Activated T-cell treated with anti-CD3 and anti-CD28 coated beads, Interleukin-2, amount 50 U/mL, for 48 hours (primary cell): Measurements from ENCODE around the gene SPARC.
A peak's percentile ranks its signal among the peaks of the same experiment; 100 is the strongest.

Experiments
- DNase-seq, 2 experiments: peaks; one replicate each; pipeline ENCODE4 v3.0.0-alpha.2; 2020

Gene SPARC

DNA sequence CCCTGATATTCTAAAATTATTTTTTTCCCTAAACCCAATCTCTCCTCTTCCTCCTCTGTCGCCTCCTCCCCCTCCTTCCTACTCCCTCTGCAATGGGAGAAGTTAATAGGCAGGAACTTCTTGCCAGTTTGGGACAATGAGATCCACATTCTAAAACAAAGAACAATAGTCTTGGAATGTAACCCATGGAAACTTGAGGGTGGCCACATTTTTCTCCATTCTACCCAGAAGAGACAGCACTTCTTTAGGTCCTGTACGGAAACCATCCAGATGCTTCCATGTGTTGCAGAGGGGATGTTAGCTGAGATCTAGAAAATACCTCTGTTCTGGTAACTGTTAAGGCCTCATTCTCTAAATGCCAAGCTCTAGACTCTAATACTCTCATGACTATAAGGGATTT lies 10.0 kb downstream of the SPARC start:
- no peak for DNase-seq

DNA sequence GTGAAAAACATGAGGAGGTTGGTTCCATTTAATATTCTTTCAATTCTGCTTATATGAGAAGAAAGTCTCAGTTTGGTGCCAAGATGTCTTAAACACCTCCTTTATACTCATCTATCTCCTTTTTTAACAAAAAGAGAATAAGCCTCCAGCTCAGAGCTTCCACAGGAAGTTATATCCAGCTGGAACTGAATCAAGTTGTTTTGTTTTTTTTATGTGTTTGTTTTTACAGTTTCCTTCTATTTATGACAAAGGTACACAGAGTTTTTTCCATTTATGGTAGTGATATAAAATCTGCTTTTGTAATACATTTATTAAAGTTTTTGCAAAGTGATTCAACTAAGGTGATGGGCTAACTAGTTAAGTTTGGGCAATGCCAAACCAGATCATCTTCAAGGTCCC lies 10.4 kb downstream of the SPARC start:
- no peak for DNase-seq

DNA sequence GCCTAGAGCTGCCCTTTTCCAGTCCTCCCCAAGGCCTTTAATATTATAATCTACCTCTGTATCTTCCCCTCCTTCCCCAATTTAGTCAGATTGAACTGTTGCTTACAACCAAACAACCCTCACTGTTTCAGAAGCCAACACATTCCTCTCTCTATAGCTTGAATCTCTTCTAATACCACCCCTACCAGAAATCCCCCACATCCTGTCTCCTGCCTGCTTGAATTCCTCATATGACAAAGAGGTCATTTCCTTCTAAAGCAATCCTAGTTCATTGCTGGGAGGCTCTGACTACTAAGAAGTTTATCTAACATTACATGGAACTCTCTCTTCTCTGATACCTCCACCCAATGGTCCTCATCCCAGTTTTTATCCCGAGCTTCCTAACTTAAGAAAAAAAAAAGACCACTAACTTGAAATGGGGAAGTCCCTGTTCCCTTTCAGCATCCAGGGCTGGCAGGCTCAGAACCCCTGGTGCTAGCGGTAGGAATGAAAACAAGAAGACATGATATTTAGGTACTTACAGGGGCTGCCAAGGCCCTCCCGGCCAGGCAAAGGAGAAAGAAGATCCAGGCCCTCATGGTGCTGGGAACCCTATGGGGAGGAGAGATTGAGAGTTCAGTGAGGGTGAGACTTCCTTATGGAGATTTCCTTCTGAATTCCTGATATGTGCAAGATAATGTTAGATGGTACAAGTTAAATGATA lies 11.0 kb downstream of the SPARC start:
- DNase-seq = no peak

DNA sequence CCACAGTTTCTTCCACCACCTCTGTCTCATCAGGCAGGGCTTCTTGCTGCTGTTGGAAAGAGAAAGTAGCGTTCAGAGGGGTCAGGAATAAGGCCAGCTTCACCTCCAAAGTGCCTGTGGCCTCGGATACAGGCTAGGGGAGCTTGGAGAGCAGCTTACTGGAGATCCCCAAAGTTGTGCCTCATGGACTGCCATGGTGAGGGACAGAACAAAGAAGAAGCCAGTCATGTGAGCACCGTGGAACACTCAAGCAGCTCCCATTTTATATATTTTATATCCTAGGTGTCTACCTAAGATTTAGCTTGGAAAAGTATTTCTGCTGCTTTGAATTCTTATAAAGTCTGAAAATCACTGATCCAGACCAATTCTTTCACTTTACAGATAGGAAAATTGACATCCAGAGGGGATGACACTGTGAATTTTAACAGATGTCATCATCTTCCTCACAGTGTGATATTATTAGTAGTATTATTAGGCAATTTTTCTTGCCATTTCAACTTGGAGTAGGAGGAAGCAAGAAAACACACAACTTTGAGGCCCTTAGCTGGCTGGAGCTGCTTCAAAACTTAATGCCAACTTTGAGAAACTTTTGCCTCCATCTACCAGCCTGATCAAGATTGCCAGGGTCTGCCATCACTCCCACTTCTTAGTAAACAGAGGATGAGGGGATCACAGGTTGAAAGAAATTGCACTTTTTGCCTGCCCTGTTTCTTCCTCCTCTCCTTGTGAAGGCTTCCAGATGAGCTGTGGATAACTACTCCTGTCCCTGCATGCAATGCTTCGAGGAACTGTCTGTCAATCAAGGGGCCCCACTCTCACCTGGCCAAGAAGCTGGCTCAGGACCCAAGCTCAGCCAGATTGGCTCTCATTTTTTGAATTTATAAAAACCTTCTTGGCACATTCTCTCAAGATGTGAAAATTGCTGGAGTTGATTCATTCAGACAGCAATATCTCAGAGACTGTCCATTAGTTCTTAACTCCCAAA lies 11.8 kb downstream of the SPARC start:
- no peak for DNase-seq

DNA sequence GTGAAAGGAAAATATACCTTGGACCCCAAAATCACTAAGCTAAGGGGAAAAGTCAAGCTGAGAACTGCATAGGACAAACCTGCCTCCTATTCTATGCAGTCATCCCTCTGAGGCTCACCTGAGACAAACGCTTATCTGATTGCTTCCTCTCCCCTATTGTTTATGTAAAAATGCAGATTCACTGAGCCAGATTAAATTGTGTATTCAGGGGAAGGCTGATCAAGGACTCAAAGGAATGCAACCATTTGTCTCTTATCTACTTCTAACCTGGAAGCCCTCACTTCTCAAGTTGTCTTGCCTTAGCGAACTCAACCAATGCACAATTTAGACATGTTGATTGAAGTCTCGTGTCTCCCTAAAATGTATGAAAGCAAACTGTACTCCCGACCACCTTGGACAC lies 13.3 kb downstream of the SPARC start:
- no peak for DNase-seq

DNA sequence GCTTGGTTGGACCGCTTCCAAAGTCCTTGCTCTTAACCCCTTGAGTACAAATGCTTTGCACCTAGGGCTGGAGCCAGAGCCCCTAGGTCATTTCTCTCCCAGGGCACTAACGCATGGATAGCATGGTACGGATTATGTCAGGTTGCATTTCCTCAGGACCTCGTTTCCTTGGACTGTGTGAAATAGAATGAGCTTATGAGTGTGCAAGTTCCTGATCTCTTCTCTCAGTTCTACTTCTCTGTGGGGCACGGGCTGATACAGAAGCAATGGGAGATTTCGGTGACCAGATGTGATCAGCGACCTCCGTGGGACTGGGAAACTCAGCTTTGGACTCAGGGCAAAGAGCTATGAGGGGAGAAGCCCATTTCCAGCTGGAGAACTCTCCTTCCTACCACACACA lies 14.2 kb downstream of the SPARC start:
- DNase-seq = no peak

GRCh38 chr5:151671950-151672349 lies 14.8 kb downstream of the SPARC start:
- no peak for DNase-seq

DNA sequence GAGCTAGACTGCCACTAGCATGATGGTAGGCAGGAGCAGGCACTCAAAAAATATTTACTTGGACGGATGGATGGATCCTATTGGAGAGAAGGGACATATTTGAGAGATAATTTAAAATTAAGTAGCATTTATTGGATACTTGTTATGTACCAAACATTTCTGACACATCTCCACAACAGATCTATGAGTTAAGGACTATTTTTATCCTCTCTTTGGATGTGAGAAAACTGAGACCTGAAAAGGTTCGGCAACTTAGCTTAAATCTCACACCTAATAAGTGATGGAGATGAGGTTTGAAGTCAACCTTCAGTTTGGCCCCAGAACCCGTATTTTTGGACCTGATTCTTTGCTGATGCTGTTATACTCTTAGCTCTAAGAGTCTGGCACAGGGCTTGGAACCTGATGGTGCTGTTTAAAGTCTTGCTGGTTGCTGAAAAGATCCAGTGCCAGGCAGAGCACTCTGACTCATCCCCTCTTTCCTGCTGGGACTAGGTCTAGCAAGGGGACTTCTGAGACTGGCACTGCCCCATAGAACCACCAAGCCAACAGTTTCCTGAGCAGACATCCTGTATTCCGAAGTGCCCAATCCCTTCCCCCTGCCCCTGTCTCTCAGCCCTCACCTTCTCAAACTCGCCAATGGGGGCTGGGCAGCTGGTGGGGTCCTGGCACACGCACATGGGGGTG lies 15.6 kb downstream of the SPARC start:
- DNase-seq = no peak

- DNase-seq = no peak
Observed at GRCh38 chr5:151670083-151670686, 16.5 kb downstream of the SPARC start.

- no peak for DNase-seq
Observed at GRCh38 chr5:151667083-151667482, 19.6 kb downstream of the SPARC start.

- no peak for DNase-seq
Observed at GRCh38 chr5:151665613-151666012, 21.1 kb downstream of the SPARC start.

DNA sequence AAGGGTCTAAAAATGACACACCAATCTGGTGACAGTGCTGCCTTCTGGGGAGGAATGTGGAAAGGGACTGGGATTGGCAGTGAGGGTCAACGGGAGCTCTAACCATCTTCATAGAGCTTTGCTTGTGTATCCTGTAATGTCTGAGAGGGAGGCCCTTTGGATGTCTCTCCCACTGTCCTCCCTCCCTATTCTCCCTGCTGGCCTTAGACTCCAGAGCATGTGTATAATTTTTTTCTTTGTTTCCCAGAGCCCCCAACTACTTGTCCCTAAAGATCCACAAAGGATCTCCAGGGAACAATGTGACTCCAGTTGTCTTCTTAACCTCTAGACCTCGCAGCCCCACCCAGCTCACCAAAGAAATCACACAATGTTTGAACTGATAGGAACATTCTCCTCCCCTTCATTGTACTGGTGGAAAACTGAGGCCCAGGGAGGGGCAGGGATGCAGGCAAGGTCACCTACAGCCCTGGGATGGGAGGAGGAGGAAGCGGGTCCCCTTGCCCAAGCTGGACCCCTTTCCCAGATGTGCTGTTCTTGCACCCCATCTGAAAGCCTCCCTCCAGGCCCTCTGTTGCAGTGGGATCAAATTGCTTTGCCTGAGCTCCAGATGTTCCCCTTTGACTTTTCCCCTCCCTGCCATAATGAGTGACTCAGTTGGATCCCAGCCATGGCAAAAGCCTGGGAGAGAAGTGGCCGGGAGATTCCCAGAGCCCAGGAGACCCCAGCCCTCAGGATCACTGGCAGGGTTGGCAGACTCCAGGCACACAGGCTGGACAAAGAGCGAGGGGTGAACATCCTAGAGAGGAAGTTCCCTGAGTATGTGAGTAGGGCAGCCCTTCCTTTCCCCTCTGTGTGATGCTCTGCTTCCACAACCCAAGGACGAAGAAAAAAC lies 21.8 kb downstream of the SPARC start:
- no peak for DNase-seq

DNA sequence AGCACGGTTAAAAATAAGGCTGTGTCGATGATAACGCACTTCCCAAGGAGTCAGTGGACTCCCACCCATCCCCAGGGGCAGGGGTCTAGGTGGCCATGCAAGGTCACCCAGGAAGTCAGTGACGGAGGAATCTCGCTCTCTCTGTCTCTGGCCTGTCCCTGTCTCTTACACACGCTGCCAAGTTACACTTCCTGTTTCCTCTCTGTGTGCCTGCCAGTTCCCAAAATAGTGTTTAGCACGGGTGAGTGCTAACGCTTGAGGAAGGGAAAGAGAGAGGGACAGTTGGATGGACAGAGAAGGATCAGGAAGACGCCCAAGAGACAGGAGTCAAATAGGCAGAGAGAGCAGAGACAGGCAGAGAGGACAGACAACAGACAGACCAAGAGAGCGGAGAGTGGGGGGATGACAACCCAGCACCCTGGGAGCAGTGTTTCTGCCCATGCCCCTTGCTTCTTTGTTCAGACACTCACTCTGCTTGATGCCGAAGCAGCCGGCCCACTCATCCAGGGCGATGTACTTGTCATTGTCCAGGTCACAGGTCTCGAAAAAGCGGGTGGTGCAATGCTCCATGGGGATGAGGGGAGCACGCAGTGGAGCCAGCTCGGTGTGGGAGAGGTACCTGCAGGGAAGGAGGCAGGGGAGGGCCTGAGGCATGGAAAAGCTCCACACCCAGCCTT lies 23.0 kb downstream of the SPARC start:
- no peak for DNase-seq

DNA sequence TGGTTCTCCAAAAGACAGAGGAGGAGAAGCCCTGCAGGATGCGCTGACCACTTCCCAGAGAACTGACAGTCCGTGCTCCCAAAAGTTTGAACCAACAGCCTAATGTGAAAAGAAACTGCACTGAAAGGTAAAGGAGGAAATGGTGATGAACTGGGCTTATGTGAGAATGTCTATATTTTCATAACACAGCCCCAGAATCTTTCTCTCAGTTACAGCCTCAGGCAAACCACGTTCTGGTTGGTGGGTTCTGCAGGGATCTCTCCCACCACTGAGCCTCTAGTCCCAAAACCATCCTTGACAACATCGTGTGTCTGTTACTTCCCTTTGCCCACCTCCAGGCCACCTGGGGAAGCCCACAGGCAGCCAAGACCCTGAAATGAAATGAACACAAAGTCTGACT lies 23.9 kb downstream of the SPARC start:
- no peak for DNase-seq

DNA sequence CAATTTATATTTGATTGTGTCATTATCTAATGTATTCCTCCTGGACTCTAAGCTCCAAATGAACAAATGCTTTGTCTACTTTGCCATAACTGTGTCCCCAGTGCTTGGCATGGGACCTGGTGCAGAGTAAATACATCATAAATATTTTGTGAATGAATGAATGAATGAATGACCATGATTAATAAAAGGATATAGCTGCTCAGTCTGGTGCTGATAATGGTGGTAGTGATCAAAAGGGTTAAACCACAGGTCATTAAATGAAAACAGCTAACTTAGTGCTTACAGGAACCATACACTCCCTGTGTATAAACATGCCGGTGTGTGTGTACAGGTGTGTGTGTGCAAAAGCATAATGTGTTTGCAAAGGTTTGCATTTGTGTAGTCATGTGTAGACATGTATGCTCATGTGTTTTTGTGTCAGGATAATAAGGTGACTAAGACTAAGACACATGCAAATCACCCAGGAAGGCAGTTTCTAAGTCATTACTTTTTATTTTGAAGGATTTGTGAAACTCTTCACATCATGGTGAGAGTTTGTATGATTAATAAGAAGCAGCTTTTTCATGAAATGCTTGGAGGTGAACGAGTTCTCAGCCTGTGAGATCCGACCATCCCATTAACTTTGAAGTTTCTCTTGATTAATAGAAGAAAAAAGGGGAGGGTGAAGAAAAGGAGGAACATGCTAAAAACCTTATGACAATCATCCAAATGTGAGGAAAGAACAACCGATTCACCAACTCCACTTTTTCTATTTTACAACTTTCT lies 24.6 kb downstream of the SPARC start:
- DNase-seq = no peak

DNA sequence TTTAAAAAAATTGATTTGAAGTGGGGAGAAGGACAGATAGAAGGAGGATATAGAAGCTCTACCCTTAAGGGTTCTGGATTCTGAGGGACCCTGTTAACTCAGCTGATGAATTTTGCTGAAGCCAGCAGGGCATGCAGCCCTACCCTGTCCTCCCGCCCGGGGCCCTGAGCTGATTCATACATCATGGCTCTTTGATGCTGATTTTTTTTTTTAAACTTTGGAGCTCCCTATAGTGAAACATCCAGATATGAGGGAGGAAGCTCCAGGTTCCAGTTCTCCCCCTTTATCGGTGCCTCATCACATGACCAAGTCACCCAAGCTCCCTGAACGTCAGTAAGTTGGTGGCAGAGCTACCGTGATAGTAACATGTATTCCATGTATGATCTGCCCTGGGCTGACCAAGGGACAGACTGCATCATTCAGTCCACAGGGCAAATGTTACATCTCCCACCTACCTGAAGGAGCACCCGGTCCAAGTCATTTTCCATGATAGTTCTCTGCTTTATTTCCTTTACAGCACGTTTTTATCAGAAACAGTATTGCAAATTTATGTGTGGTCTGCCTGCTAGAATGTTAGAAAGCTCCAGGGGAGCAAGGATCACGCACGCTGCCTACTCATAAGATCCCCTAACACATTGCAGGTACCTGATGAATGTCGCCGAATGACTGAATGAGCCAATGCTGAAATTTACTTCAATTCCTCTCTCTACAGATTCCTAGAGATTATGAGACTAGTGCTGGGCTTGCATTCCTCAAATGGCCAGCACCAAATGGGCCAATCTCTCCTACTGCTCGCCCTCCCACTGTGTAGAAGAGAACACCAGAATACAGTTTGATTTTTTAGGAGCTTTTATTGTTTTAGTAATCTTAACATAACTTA lies 25.9 kb downstream of the SPARC start:
- no peak for DNase-seq

GRCh38 chr5:151659001-151659754 lies 27.5 kb downstream of the SPARC start:
- peak; percentile 79 to 89 for DNase-seq

DNA sequence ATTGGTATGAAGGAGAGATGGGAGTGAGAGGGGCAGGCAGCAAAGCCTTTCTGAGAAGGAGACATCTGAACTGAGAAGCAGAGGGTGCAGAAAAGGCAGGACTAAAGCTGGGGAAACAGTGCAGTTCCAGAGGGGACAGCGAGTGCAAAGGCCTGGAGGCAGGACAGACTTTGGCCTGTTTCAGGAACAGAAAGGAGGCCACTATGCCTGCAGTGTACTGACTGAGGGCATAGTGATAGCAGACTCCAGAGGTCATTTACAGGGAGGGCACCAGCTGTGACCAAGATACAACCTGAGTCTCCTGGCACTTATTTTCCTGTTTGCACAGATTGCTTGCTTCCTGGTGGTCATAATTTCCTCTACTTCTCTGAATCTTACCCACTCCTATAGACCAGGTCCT lies 29.6 kb downstream of the SPARC start:
- no peak for DNase-seq

- no peak for DNase-seq
Observed at GRCh38 chr5:151656311-151656710, 30.4 kb downstream of the SPARC start.
